ENCODE results near the gene COL9A3.

The COL9A3 gene

DNA sequence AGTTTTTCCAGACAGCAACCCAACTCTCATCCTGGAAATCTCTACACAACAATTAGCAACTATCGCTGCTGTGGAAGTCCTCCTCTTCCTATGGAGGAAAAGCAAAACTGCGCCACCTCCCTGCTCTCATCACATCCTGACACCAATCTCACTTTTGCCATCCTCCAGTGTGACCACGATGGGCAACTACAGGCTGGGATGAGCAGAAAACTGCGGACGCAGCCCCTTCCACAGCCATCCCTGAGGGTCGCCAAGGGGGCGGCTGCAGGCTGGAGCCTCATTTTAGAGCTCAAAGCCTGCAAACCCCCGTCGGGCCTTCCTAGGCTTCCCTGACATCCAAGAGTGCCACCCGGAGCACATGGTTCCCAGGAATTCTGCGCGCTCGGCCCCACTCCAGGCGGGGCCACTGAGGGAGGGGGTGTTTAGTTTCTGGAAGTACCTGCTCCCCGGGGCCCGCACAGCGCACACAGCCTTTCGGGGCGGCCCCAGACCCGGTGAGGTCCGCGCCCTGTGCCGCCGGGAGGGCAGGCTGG, 43.6 kb downstream of the COL9A3 start:
- peak; percentile 15 for TF ChIP-seq CTCF (IDR thresholded peaks at IDR 0.05; ENCODE audit: low read depth, low read length)
- no peak for DNase-seq (ENCODE audit: extremely low read depth, low read depth)

GRCh38 chr20:62860924-62861691, 44.3 kb downstream of the COL9A3 start:
- no peak for DNase-seq (ENCODE audit: extremely low read depth, low read depth)
- no peak for TF ChIP-seq CTCF (IDR thresholded peaks at IDR 0.05; ENCODE audit: low read depth, low read length)

DNA sequence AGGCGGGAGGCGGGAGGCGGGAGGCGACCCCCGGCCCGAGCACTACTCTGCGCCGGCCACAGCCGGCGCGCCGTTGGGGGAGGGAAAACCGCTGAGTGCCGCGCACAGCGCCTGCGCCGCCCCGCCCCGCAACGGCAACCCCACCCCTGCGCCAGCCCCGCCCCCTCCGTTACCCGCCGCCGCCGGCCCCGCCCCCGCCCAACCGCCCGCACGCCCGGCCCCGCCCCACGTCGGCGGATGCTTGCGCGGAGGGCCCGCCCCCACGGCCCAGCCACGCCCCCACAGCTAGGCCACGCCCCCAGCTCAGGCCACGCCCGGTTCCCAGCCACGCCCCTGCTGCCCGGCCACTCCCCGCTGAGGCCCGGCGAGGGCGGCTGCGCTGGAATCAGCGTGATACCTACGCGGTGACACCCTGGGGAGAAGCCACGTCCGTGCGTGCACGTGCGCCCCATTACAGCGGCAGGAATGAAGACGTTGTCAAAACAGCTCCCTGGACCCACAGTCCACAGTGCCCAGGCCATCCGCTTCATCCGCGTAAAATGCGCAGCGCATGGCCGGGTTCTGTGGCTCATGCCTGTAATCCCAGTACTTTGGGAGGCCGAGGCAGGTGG, 45.0 kb downstream of the COL9A3 start, which contains the start of gene TCFL5:
Gene TCFL5, minus strand, starts transcription at position 97 of the 611 bp plus-strand sequence. CDS start 152 bp downstream, outside the sequence.
- no peak for TF ChIP-seq CTCF (IDR thresholded peaks at IDR 0.05; ENCODE audit: low read depth, low read length)
- DNase-seq (ENCODE audit: extremely low read depth, low read depth), result peak; percentile 57

DNA sequence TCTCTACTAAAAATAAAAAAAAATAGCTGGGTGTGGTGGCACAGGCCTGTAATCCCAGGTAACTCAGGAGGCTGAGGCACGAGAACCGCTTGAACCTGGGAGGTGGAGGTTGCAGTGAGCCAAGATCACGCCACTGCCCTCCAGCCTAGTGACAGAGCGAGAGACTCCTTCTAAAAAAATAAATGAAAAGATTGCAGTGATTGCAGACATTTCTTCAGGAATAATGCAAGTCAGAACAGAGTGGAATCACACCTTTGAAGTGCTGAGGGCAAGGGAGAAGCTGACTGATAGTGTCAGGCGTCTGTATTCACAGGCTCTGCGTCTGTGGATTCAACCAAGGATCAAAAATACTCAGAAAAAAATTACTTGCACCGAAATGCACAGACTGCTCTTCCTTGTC, 47.4 kb downstream of the COL9A3 start:
- no peak for TF ChIP-seq CTCF (IDR thresholded peaks at IDR 0.05; ENCODE audit: low read depth, low read length)
- DNase-seq (ENCODE audit: extremely low read depth, low read depth), result no peak

GRCh38 chr20:62872184-62872847, 55.5 kb downstream of the COL9A3 start:
- no peak for DNase-seq (ENCODE audit: extremely low read depth, low read depth)
- TF ChIP-seq CTCF (IDR thresholded peaks at IDR 0.05; ENCODE audit: low read depth, low read length), result no peak

- no peak for DNase-seq (ENCODE audit: extremely low read depth, low read depth)
- no peak for TF ChIP-seq CTCF (IDR thresholded peaks at IDR 0.05; ENCODE audit: low read depth, low read length)
These were observed 56.0 kb downstream of the COL9A3 start for GRCh38 chr20:62872862-62873261.

- no peak for DNase-seq (ENCODE audit: extremely low read depth, low read depth)
- TF ChIP-seq CTCF (IDR thresholded peaks at IDR 0.05; ENCODE audit: low read depth, low read length), result no peak
These were observed 56.4 kb downstream of the COL9A3 start for GRCh38 chr20:62873280-62873679.
